Iris pigment epithelial cell (primary cell): ENCODE data around the gene MFRP.

Experiments used
- DNase-seq: peaks from one replicate; pipeline ENCODE4 v3.0.0-alpha.2; 2011; ENCODE audit warnings: low read depth

Gene MFRP

DNA sequence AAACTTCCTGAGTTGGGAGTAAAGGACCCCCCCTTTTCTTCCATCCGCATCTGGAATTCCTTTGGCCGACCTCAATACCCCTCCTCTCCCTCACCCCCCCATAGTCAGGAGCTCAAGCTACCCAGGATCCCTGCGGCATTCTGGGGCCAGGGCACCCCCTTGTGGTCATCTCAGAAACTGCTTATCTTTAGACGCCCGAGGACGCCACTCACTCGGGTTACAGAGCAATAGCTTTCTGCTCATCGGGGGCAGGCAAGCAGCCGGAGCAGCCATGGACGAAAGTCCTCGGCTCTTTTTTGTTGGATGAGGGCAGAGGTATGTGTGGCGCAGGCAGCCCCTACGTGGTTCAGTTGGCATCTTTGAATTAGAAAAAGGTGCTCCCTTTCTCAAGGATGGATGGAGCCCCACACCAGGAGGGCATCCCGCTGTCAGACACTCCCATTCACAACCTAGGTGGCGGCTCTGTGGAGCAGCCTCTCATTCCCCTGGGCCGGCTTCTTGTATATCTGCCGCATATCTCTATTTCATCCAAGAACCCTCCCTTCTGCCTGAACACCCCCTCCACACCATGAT, 8.1 kb downstream of the MFRP start:
- DNase-seq, result peak; percentile 67

DNA sequence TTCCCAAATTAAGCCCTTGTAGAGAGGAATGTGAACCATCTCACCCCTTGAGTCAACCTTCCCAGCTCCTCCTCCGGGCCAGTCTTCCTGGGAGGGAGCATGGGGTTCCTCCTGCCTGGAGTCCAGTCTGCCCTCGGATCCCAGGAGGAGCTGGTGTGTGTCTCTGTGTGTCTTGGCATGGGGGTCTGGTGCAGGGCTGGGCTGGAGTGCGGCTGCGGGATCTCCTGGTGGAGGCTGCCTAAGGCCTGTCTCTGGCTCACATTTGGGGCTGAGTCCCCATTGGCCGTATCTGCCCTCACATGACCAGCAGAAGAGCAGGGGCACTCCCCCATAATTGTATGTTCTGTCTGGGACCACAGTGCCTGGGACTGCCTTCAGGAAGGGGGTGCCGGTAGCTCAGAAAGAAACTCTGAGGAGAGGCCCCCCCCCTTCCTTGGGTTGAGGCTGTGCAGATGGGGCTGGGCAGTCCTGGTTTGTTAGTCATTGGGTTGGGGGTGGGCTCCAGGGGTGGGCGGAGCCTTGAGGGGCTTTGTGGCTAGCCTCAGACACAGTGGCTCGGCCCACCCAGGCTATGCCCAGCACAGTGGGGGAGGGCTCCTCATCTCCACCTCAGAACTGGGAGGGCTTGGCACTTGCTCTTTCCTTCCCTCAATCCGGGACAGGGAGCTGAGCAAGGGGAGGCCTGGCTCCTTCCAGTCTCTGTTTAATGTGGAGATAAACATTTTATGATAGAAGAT, 8.8 kb downstream of the MFRP start:
- DNase-seq, result no peak

DNA sequence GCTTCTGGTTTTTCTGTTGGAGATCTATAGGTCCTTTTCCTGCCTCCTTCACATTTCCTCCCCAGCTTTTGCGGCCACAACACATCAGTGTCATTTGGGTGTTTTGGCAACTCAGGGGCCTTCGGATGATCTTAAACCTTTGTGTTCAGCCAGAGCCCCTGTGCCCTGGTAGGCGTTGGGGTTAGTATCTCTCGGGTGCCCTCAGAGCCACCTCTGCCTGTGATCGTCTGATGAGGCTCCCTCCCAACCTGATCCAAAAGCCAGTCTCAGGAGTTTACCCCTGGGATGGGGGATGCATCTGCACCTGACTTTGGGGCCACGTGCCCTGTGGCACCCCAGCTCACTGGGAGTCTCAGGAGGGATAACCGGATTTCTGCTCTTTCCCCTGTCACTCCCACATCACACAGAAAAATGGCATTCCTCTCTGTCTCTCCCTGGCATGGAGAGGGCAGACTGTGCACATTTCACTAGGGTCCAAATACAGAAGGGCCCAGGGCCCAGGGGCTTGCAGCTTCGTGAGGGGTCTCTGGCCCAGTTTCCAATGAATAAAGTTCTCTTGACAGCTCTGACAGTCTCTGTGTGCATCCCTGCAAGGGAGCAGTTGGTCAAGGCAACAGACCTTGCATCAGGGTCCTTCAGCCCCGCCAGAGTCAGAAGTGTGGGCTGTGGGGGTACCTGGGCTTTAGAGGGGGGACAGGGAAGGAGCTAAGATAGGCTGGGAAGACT, 9.6 kb downstream of the MFRP start:
- no peak for DNase-seq

DNA sequence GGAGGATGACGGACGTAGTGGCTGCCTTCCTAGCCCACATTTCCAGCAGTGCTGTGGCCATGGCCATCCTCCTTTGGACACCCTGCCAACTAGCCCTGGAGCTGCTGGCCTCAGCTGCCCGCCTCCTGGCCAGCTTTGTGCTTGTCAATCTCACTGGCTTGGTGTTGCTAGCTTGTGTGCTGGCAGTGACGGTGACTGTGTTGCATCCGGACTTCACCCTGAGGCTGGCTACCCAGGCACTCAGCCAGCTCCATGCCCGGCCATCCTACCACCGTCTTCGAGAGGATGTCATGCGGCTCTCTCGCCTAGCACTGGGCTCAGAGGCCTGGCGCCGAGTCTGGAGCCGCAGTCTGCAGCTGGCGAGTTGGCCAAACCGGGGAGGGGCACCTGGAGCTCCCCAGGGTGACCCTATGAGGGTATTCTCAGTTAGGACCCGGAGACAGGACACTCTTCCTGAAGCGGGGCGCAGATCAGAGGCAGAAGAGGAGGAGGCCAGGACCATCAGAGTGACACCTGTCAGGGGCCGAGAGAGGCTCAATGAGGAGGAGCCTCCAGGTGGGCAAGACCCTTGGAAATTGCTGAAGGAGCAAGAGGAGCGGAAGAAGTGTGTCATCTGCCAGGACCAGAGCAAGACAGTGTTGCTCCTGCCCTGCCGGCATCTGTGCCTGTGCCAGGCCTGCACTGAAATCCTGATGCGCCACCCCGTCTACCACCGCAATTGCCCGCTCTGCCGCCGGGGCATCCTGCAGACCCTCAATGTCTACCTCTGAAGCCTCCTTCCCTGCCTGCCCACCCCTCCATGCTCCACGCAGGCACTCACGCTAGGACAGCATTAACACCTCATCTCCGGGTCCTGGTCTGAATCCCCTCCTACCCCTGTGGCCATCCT, 10.6 kb downstream of the MFRP start:
- DNase-seq, result no peak

DNA sequence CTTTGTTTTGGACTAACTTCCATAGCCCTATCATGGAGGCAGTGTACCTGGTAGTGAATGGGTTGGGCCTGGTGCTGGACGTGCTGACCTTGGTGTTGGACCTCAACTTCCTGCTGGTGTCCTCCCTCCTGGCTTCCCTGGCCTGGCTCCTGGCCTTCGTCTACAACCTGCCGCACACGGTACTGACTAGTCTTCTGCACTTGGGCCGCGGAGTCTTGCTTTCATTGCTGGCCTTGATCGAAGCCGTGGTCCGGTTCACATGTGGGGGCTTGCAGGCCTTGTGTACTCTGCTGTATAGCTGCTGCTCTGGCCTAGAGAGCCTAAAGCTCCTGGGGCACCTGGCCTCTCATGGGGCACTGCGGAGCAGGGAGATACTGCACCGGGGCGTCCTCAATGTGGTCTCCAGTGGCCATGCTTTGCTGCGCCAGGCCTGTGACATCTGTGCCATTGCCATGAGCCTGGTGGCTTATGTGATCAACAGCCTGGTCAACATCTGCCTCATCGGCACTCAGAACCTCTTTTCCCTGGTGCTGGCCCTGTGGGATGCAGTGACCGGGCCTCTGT, 11.3 kb downstream of the MFRP start:
- no peak for DNase-seq

DNA sequence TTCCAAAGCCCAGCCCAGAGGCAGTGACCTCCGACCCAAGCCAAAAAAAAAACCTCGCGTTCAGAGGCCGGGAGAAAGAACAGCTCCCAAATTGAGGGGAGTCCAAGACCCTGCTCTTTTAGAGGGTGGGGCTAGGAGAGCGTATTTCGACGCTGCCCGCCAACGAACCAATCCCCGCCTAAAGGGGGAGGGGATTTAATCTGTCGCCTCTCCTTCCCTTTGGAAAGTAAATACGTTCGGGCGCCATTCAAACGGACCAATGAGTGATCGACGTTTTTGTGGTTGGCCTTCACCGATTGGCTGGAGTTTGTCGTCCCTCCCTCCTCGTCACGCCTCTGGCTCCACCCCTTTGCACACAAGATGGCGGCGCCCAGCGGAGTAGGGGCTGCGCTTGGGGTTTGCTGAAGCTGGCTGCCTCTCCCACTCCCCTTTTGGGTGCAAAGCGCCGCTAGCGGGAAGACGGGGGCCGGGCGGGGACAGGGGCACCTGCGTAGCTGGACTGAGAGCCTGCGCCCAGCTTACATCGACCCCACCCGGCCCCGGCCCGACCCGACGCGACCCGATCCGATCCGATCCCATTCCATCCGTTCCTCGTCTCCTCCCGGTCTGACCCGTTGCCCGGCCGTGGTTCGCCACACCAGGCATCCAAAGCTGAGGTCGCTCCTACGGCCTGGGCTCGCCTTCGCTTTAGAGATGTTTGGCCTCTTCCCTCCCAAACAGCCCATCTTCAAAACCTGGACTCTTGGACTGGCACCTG, 12.2 kb downstream of the MFRP start, which contains the start of gene RNF26:
Gene RNF26, plus strand, starts transcription at position 354 of the 757 bp plus-strand sequence. CDS start 596 bp downstream, outside the sequence.
- DNase-seq, result peak; percentile 98

DNA sequence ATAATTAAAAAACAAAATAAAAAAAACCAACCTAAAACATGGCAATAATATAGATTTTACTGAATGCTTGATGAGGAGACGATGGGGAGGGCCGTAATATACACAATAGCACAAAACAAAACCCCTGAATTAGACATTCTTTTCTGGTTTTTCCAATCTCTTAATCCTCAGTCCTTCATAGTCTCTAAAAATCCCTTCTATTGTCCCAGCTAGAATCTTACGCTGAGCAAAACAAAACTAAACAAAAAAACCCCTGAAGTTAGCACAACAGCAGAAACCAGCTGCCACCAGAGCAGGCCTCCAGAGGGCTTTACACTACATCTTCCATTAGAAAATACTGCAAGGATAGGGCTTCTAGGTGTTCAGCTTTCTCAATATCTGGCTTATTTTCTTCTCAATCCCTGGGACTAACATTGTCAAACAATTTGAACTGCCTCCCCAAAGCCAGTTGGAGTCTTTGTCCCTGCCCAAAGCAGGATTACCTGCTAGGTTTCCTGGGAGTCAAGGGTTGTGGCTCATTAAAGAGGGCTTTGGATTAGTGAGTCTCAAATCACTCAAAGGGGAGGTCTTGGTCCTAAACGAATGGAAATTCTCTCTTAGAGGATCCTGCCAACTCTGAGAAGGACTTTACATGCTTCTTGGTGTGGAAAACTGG, 14.3 kb downstream of the MFRP start:
- DNase-seq, result no peak

DNA sequence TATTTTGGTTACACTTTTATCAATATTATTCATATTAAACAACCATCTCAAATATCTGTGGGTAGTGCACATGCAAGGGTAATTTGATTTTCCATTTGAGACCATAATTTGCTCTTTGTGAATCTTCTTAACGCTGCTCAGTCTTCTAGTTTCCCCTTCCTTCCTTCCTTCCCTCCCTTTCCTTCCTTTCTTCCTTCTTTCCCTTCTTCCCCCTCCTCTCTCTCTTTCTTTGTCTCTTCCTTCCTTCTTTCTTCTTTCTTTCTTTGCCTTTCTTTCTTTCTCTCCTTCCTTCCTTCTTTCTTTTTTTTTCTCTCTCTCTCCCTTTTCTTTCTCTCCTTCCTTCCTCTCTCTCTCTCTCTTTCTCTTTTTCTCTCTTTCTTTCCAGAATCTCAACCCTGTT, 16.3 kb downstream of the MFRP start:
- no peak for DNase-seq

DNA sequence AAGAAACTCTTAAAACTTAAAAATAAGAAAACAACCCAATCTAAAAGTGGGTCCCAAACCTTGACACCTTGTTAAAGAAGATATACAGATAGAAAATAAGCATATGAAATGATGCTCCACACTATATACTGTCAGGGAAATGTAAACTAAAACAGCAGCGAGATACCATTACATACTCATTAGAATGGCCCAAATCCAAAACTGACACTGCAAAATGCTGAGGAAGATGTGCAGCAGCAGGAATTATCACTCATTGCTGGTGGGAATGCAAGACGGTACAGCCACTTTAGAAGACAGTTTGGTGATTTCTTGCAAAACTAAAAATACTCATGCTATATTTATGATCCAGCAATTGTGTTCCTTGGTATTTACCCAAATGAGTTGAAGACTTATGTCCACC, 17.2 kb downstream of the MFRP start:
- no peak for DNase-seq

DNA sequence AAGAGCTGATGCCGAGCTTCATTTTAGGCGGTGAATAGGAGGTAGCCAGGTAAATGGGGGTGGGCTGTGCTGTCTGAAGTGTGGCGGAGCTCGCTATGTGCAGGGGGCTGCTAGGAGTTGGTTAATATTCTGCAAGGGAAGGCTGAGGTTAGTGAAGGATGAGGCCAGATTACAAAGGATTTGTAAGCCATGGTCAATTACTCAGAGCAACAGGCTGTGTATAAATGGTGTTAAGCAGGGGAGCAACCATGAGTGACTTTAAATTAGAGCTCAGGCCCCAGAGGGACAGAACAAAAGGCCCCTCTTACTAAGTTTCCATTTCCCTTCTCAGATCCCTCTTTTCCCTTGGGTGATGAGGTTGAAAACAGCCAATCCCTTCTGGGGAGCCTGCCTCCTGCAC, 22.3 kb downstream of the MFRP start:
- no peak for DNase-seq

DNA sequence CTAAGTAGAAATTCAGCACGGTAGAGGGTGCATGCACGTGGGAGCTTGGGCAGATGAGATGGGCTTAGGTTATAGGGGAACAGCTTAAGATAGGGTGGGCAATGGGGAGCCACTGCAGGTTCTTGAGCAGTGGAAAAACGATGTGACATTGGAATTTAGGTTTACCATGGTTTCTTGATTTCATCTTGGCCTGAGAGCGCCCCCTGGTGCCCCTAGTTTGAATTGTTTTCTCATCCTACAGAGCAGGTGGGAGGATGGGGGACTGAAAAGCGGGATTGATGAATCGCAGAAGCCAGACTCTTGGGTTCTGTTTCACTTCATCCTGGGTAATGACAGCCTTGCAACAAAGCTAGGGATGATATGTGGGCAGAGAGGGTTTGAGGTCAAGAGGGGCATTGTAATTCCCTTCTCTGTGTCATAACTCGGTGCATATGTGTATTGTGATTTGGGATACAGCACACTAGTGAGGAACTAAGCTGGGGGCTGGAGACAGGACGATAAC, 22.9 kb downstream of the MFRP start:
- DNase-seq, result peak; percentile 58

DNA sequence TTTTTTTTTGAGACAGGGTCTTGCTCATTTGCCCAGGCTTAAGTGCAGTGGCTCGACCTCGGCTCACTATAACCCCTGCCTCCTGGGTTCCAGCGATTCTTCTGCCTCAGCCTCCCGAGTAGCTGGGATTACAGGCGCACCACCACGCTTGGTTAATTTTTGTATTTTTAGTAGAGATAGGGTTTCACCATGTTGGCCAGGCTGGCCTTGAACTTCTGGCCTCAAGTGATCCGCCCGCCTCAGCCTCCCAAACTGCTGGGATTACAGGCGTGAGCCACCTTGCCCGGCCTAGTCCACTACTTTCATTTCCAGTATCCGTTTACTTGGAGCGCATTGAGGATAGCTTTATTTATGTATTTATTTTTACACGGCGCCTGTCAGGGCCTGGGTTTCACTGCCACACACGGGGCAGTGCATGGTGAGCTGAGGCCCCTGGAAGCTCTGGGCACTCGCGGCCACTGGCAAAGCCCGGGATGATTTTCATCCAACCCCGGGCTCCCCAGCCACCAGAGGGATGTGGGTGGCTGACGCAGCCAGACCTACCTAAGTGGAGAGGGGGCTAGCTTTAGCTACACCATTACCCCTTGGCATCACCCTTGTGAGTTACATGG, 23.5 kb downstream of the MFRP start:
- DNase-seq, result no peak

DNA sequence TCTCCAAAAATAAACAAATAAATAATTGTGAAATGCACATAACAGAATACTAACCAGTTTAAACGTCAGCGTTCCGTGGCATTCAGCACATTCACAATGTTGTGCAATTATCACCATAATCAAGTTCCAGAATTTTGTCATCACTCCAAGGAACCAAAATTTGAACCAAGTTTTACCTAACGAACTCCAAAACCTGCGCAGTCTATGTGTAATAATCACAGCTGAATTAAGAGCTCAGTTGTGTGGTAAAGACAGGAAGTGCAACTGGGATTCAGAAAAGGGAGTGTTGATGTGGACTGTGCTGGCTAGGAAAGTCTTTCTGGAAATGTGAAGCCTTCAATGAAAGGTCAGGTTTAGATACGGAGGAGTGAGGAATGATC, 24.2 kb downstream of the MFRP start:
- no peak for DNase-seq

DNA sequence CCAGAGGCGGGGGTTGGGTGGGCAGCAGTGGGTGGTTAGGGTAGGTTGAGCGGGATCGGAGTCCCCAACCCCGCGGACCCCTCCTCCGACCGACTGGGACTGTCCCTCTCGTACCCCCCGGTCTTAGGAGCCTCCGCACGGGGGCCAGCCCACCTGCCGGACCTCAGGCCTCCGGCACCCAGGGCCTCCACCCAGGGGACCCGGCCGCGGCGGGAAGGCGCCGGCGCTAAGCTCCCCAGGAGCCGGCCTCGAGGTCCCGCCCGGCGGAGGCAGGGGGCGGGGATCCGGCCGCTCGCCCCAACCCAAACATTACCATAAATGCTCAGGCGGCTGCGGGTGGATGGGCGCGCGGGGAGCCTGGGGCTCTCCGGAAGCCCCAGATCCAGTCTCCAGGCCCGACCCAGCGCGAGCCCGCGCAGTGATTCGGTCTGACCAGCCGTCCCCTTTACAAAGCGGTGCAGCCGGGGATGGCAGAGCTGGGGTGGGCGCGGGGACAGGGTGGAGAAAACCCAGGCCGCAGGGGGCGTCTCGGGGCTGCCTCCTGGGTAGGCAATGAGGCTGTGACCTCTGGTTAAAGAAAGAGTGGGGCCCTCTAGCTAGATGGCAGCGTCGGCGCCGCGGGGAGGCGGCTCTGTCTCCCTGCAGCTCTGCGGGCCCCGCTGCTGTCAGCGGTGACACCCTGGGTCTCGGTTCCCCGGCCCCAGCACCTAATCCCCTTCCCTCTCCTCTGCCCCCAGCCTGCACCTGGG, 25.6 kb downstream of the MFRP start:
- peak; percentile 86 for DNase-seq

DNA sequence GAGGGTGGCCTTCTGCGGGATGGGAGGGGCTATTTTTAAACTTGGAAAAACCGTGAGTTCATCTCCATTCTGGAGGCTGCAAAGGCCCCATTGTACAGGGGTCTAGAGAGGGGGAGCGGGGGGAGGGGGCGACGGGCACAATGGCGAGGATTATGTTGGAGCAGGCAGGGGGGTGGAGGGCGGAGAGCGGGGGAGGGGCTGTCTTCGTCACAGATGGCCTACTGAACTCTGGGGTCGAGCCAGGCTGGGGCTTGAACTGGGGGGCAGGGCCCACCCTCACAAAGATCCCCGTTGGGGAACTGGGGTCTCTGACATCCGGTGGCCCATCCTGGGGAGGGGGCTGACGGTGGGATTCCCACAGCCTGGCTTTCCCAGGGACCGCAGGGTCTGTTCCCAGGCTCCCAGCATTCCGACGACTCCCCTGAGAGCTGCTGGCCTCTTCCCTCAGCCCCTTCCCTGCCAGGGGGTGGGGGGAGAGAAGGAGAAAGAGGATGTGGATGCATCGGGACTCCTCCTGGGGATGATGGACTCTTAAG, 26.2 kb downstream of the MFRP start:
- no peak for DNase-seq

DNA sequence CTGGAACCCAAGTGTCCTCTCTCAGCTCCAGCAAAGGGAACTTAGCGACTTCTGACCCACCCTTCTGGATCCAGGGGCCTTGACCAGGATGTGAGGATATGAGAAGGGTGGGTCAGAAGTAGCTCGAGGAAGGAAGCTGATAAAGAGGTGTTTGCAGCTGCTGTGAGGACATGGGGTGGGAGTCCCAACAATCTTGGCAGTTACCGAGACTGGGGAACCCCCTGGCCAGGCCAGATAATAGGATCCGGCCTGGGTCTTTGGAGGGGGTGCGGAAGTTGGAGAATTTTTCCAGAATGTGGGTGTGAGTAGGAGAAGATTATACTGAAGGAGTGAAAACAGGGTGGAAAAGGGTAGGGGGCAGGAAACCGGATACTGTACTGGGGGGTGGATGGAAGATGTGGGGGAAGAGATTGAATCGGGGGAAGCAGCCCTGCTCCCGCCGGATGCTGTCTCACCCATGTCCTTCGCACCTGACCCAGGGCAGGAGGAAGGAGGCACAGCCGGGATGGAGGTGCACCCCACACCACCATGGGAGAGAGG, 26.7 kb downstream of the MFRP start:
- DNase-seq, result no peak

DNA sequence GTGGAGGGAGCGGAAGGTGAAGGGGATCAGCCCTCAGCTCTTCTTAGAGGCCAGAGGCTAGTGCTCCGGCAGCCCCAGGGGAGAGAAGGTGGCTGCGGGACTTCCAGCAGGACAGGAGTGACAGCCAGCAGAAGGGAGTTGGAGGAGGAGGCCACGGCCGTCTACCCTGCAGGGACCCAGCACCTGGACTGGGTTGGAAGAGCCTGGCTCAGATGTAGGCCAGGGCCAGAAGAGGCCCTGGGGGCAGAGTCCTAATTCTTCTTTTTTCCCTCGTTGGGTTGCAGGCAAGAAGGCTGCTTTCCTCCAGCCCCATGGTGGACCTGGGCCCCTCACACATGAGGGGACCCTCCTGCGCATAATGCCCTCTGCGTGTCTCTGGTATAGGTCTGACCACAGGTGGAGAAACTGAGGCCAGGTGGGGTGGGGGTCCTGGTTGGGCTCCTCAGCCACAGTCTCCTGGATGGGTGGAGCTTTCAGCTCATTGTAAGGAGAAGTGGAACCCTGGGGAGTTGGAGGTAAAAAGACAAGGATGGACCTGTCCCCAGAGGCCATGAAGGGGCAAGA, 27.3 kb downstream of the MFRP start:
- DNase-seq, result no peak
